NCI-H2227 treated with DMSO at 0.1 percent for 48 hours (cell line): ENCODE data around the gene ARSI.

Source experiments
- DNase-seq: peaks from one replicate; lab custom pipeline; 2025; lab: John Stamatoyannopoulos, UW

Gene ARSI

GRCh38 chr5:150326707-150327106 is 24.0 kb upstream of the ARSI start:
- no peak for DNase-seq

DNA sequence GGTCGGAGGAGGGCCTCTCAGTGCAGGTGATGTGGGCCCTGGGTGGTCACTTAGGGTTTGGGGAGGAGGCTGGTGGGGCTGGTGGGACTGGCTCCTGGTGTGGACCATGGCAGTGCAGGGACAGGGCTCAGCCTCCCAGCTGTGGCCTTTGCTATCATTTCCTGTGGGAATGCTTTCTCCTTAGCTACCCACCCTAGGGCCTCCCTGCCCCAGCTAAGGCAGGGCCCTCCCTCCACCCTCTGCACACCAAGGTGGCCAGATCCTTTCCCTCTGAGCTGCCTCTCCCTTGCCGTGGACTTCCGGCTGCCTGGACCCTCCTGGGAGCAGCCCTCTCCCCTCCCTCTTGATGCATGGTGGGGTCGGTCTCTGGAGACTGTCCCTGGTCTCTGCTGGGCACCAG is 22.7 kb upstream of the ARSI start:
- DNase-seq, result no peak

DNA sequence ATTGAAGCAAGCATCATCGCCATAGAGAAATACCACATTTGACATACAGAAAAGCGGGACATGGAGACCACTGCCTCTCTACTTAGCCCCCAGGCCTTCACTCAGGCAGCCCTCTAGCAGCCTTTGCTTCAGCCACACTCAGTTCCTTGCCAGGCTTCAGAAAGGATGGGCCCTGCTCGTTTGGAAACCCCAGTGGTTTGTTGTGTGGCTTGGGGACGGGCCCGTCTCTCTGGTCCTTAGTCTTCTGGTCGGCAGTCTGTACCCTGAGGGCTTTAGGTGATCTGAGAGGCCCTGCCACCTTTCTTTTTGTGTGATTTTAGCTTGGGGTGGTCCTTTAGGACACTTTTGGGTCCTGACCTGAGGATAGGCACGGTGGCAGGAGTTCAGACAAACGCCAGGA is 21.1 kb upstream of the ARSI start:
- no peak for DNase-seq

DNA sequence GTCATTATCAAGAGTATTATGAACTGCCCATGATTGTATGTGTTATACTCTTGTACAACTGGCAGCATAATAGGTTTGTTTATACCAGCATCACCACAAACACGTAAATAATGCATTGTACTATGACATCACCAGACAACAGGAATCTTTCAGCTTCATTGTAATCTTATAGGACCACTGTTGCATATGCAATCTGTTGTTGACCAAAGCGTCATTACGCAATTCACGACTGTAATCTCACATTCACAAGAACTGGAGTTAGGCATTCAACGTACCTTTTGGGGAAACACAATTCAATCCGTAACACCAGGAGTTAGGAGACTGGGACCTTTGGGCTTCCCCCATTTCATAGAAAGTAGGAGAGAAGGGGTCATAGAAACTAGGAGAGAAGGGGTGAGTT is 20.4 kb upstream of the ARSI start:
- DNase-seq, result no peak

- no peak for DNase-seq
These were observed 19.5 kb upstream of the ARSI start for GRCh38 chr5:150322202-150322601.

DNA sequence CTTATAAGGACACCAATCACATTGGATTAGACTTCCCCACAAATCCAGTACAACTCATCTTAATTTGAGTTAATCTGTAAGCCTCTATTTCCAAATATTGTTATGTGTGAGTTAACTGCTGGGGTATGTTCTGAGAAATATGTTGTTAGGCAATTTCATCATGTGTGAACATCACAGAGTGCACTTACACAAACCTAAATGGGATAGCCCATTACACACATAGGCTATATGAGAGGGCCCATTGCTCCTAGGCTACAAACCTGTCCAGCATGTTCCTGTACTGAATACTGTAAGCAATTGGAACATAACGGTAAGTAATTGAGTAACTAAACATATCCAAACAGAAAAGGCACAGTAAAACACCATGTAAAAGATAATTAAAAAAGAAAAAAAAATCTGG is 19.1 kb upstream of the ARSI start:
- no peak for DNase-seq

DNA sequence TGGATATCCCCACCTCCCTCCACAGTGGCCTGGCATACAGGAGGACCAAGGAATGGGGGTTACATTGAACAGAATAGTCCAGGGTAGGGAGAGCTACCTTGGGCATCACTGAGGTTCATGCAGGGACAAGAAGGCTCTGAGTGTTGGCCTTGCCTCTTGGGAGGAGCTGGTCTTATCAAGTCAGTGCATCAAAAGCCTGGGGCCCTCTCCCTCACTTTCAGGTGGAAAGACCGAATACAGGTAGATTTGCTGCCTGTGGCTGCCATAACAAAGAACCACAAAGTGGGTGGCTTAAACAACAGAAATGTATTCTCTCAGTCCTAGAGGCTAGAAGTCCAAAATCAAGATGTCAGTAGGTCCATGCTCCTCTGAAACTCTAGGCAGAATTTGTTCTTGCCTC is 18.5 kb upstream of the ARSI start:
- no peak for DNase-seq

DNA sequence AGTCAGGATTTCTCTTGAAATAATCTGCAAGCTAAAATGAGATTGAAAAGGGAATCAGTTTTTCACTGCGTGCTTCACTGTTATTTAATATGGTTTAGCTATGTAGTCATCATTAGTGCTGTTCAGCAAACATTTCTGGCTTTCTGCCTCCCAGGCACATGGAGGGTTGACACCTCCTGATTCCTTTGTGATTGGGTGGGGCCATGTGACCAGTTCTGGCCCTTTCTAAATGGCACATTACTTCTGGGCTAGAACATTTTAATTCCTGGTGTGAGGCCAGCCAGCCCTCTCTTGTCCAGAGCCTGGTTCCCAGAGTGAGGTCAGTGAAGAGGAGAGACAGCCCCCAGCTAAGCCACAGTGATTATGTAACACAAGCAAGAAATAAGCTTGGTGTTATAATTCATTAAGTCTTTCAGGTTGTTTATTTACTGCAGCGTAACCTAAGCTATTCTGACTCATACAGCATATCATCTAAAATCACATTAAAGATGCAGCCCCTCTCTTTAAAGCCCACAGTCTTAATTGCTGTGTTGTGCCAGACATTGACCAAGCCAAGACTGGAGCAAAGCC is 17.4 kb upstream of the ARSI start:
- peak; percentile 13 for DNase-seq

GRCh38 chr5:150319484-150319790 is 16.7 kb upstream of the ARSI start:
- no peak for DNase-seq

- DNase-seq, result no peak
These were observed 16.1 kb upstream of the ARSI start for GRCh38 chr5:150318613-150319483.

DNA sequence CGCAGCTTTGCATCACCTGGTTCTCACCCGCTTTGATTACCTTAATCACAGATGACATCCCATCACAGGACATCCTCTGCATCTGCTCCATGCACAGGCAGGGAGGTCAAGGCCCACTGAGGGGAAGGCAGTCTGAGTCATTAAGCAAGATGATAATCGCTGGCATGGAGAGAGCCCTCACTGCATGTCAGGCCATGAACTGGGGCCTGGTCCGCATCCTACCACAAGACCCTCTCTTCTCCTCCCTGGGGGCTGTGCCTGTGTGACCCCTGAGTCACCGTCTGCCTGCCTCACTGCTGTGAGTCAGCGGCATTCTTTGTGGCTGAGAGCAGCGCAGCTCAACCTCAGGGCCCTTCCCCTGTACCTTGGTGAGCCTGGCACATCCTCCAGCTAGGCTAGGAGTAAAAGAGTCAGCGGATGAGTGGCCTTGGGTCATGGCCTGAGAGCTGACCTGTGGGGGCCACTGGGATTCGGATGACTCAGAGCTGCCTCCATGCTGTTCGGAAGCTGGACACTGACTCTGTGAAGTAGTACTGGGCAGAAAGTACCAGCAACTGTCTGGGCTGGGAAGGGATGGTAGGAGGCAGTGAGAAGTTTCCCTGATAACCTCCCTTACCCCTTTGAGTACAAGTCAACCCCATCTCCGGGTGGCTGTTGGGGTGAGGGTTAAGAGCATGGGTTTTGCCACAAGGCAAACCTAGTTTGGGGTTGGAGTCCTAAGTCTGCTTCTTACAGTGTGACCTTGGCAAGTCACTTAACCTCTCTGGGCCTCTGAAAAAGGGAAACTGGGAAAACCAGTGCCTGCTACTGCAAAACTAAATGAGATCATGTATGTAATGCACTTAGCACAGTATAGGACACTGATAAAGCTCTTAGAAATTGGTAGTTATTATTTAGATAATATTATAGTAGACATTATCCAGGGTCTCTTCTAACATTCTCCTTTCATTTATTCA is 14.6 kb upstream of the ARSI start:
- no peak for DNase-seq

GRCh38 chr5:150316320-150316719 is 13.6 kb upstream of the ARSI start:
- no peak for DNase-seq

DNA sequence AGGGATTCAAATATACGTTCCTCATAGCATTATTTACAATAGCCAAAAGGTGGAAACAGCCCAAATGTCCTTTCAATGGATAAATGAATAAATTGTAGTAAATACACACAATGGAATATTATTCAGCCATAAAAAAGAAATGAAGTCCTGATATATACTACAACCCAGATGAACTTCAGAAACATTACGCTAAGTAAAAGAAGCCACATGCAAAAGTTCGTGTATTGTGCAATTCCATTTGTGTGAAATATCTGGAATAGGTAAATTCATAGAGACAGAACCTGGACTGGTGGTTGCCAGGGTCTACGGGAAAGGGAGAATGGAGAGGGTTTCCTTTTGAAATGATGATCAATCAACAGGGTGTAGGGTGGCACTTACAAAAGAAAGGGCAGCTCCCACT is 12.5 kb upstream of the ARSI start:
- DNase-seq, result no peak

GRCh38 chr5:150313921-150314716 is 11.4 kb upstream of the ARSI start:
- no peak for DNase-seq

DNA sequence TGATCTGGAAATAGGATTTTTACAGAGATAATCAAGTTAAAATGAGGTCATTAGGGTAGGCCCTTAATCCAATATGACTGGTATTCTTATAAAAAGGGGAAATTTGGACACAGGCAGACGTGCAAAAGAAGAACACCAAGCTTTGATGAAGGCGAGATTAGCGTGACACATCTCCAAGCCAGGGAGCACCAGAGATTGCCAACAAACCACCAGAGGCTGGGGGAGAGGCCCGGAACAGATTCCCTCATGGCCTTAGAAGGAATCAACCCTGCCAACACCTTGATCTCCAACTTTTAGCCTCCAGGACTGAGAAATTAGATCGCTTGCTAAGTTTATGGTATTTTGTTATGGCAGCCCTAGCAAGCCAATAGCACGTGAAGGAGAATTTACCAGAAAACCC is 10.8 kb upstream of the ARSI start:
- no peak for DNase-seq

GRCh38 chr5:150312518-150312917 is 9.8 kb upstream of the ARSI start:
- DNase-seq, result no peak

DNA sequence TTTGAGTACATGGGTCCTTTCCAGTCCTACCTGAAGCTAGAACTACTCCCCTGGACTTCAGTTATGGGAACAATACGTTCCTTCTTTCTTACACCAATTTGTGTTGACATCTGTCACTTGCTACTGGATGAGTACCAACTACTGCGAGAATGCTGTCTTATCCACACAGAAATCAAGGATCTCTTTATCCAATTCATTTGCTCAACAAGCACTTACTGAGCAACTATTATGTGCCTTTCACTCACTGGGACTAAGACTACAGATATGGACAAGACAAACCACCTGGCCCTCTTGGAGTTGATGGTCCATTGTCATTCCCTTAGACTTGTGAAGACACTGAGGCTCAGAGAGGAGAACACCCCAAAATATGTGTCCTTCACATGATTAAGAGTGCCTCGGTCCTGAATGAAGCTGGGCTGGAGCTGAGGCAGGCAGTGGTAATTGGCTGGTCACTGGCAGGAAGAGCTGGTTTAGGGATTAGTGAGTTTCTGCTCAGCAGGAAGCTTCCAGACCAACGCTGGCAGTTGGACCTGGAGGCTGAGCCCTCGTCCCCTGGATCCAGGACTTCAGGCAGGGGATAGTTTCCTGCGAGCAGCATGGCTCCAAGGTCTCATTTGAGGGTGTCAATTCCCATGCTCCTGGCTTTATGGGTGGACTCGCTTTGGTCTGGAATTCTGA is 8.4 kb upstream of the ARSI start:
- DNase-seq, result no peak

GRCh38 chr5:150310246-150310645 is 7.5 kb upstream of the ARSI start:
- no peak for DNase-seq

- no peak for DNase-seq
These were observed 7.2 kb upstream of the ARSI start for GRCh38 chr5:150309886-150310239.

DNA sequence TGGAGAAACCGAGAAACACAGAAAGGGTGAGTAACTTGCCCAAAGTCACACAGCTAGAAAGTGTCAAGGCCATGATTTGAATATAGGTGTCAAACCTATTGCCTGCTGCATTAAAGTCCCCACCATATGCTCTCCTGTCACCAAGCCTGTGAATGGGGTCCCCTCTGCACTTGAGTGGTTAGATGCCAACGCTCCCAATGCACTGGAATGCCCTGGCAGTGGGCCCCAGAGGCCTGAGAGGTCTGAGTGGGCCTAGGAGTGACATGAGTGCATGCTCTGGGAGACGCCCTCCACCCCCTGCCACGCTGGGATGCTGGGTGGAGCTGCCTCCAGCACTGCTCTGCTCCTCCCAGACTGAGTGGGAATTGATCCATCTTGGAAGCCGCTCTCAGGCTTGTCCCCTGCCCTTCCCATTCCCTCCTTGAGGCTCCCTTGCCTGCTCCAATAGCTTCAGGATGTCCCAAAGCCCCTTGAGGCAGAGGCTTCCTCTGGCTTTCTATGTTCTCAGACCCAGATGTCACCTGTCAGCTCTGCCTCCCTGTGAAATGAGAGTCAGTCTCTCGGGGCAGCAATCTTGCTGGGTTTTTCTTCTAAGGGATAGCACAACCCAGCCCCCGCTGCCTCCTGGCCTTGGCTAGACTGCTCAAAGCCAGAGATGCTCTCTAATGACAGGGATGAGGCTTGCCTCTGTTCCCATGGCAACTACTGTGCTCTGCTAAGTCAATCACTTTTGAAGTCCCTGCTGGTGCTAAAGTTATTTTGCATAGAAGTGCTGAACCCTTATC is 6.6 kb upstream of the ARSI start:
- peak; percentile 53 for DNase-seq
